ENCODE measurements around the gene KCNQ2.

KCNQ2 gene

DNA sequence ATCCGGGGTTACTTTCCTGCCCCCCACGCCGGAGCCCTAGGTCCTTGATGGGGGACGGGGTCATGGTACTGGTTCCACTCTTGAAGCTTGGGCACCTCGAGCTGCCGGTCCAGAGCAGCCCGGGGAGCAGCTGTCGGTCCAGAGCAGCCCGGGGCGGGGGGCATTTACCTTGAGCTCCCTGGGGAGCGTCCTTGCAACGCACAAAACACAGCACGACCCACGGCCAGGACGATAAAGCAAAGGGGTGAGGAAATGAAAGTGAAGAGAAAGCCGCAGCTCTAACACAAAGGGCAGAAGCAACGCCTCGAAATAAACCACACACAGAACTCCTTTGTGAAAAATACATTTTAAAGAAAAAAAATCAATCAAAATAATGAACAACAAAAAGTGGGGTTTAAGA lies 39.1 kb downstream of the KCNQ2 start:
- Histone ChIP-seq H3K27me3 (ENCODE audit: insufficient read depth, poor library complexity, severe bottlenecking) (peaks cover 5% of the 10 kb centered on the region), H3K4me3 (replicated peaks; ENCODE audit: insufficient read depth, low read length) (no peak overlapping the region), H3K27ac (replicated peaks) (no peak overlapping the region)
- no peak for DNase-seq (ENCODE audit: low read depth in 1 of 2, low spot score in 1 of 2)
- no peak for TF ChIP-seq GABPA (IDR thresholded peaks at IDR 0.05; ENCODE audit: low read depth)
- TF ChIP-seq POLR2AphosphoS5 (IDR thresholded peaks at IDR 0.05; ENCODE audit: low read depth), result no peak
- TF ChIP-seq, protein P1, sequence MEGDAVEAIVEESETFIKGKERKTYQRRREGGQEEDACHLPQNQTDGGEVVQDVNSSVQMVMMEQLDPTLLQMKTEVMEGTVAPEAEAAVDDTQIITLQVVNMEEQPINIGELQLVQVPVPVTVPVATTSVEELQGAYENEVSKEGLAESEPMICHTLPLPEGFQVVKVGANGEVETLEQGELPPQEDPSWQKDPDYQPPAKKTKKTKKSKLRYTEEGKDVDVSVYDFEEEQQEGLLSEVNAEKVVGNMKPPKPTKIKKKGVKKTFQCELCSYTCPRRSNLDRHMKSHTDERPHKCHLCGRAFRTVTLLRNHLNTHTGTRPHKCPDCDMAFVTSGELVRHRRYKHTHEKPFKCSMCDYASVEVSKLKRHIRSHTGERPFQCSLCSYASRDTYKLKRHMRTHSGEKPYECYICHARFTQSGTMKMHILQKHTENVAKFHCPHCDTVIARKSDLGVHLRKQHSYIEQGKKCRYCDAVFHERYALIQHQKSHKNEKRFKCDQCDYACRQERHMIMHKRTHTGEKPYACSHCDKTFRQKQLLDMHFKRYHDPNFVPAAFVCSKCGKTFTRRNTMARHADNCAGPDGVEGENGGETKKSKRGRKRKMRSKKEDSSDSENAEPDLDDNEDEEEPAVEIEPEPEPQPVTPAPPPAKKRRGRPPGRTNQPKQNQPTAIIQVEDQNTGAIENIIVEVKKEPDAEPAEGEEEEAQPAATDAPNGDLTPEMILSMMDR (IDR thresholded peaks at IDR 0.05; ENCODE audit: insufficient read depth, low read length), result no peak
- TF ChIP-seq, protein P2, sequence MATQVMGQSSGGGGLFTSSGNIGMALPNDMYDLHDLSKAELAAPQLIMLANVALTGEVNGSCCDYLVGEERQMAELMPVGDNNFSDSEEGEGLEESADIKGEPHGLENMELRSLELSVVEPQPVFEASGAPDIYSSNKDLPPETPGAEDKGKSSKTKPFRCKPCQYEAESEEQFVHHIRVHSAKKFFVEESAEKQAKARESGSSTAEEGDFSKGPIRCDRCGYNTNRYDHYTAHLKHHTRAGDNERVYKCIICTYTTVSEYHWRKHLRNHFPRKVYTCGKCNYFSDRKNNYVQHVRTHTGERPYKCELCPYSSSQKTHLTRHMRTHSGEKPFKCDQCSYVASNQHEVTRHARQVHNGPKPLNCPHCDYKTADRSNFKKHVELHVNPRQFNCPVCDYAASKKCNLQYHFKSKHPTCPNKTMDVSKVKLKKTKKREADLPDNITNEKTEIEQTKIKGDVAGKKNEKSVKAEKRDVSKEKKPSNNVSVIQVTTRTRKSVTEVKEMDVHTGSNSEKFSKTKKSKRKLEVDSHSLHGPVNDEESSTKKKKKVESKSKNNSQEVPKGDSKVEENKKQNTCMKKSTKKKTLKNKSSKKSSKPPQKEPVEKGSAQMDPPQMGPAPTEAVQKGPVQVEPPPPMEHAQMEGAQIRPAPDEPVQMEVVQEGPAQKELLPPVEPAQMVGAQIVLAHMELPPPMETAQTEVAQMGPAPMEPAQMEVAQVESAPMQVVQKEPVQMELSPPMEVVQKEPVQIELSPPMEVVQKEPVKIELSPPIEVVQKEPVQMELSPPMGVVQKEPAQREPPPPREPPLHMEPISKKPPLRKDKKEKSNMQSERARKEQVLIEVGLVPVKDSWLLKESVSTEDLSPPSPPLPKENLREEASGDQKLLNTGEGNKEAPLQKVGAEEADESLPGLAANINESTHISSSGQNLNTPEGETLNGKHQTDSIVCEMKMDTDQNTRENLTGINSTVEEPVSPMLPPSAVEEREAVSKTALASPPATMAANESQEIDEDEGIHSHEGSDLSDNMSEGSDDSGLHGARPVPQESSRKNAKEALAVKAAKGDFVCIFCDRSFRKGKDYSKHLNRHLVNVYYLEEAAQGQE (IDR thresholded peaks at IDR 0.05; ENCODE audit: insufficient replicate concordance, low read depth), result no peak
- no peak for TF ChIP-seq SPI1 (IDR thresholded peaks at IDR 0.05; ENCODE audit: borderline replicate concordance, low read depth)

DNA sequence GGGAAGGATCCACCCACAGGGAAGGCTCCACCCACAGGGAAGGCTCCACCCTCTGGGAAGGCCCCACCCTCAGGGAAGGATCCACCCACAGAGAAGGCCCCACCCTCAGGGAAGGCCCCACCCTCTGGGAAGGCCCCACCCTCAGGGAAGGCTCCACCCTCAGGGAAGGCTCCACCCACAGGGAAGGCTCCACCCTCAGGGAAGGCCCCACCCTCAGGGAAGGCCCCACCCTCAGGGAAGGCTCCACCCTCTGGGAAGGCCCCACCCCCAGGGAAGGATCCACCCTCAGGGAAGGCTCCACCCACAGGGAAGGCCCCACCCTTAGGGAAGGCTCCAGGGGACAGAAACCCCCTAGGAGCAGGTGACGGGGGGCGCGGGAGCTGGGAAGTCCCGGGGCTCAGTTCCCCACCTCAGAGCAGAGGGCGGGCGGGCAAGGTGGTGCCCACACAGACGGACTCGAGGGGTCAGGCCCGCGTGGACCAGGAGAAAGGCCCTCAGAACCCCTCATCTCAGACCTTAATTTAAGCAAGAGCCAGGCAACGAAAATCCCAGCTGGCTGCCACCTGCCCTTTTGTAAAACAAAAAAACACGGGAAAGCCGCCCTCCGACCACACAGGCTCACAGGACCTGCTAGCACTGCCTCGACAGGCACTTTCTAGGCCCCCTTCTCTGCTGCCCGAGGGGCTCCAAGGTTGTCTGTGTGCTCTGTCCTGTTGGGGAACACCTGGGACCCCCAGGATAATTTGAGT lies 39.7 kb downstream of the KCNQ2 start:
- TF ChIP-seq POLR2AphosphoS5 (IDR thresholded peaks at IDR 0.05; ENCODE audit: low read depth), result no peak
- TF ChIP-seq, protein P2 (IDR thresholded peaks at IDR 0.05; ENCODE audit: insufficient replicate concordance, low read depth), result no peak
- H3K4me3 ChIP-seq (replicated peaks; ENCODE audit: insufficient read depth, low read length), result no peak overlapping the region
- H3K27ac ChIP-seq (replicated peaks), result no peak overlapping the region
- peaks cover 5% of the 10 kb centered on the region for H3K27me3 ChIP-seq (ENCODE audit: insufficient read depth, poor library complexity, severe bottlenecking)
- DNase-seq (ENCODE audit: low read depth in 1 of 2, low spot score in 1 of 2), result no peak

DNA sequence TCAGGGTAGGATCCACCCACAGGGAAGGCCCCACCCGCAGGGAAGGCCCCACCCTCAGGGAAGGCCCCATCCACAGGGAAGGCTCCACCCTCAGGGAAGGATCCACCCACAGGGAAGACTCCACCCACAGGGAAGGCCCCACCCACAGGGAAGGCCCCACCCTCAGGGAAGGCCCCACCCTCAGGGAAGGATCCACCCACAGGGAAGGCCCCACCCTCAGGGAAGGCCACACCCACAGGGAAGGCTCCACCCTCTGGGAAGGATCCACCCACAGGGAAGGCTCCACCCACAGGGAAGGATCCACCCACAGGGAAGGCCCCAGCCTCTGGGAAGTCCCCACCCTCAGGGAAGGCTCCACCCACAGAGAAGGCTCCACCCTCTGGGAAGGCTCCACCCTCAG lies 40.5 kb downstream of the KCNQ2 start:
- no peak for DNase-seq (ENCODE audit: low read depth in 1 of 2, low spot score in 1 of 2)
- peaks cover 5% of the 10 kb centered on the region for H3K27me3 ChIP-seq (ENCODE audit: insufficient read depth, poor library complexity, severe bottlenecking)
- TF ChIP-seq SPI1 (IDR thresholded peaks at IDR 0.05; ENCODE audit: borderline replicate concordance, low read depth) (no peak), POLR2AphosphoS5 (IDR thresholded peaks at IDR 0.05; ENCODE audit: low read depth) (no peak), GABPA (IDR thresholded peaks at IDR 0.05; ENCODE audit: low read depth) (no peak)
- TF ChIP-seq, protein P1 (IDR thresholded peaks at IDR 0.05; ENCODE audit: insufficient read depth, low read length), result no peak
- TF ChIP-seq, protein P2 (IDR thresholded peaks at IDR 0.05; ENCODE audit: insufficient replicate concordance, low read depth), result no peak
- H3K27ac ChIP-seq (replicated peaks), result no peak overlapping the region
- H3K4me3 ChIP-seq (replicated peaks; ENCODE audit: insufficient read depth, low read length), result no peak overlapping the region

Measured in HL-60 (cell line).